Left ventricle myocardium inferior (tissue), 1 donor: Measurements from ENCODE around the gene C6orf62. TPM values are rescaled to one million over a fixed set of nuclear protein-coding genes. Genes with fewer than 3 reads are reported as not detected.
A peak's percentile ranks its signal among the peaks of the same experiment; 100 is the strongest.
"Not testable (repeated sequence)": the region's sequence is repeated elsewhere in the genome, so short reads cannot be mapped to it uniquely, and the experiment has no call there.

Source experiments
- DNase-seq: peaks from one replicate; pipeline ENCODE4 v3.0.0-alpha.2; 2020
- H3K27ac ChIP-seq: fragments of 200-600 bp; replicated peaks from 2 replicates; pipeline ENCODE4 v1.8.0; 2021
- H3K27me3 ChIP-seq: fragments of 200-600 bp; 2 replicates; pipeline ENCODE4 v1.8.0; 2021; ENCODE audit warnings: low read depth
- H3K36me3 ChIP-seq: fragments of 200-600 bp; 2 replicates; pipeline ENCODE4 v1.8.0; 2021
- H3K4me1 ChIP-seq: fragments of 200-600 bp; 2 replicates; pipeline ENCODE4 v1.8.0; 2021
- H3K4me3 ChIP-seq: fragments of 200-600 bp; 2 replicates; pipeline ENCODE4 v1.8.0; 2021; ENCODE audit warnings: mild to moderate bottlenecking, moderate library complexity
- H3K9me3 ChIP-seq: fragments of 200-600 bp; replicated peaks from 2 replicates; pipeline ENCODE4 v1.8.0; 2021
- CTCF ChIP-seq: fragments of 200-600 bp; IDR thresholded peaks from 2 replicates; pipeline ENCODE4 v1.8.0; 2021; ENCODE audit warnings: antibody characterized with exemption, mild to moderate bottlenecking, borderline replicate concordance
- intact Hi-C: fragments of 100-400 bp; cut with micrococcal nuclease; formaldehyde crosslinking; loops from one replicate; pipeline ENCODE4 v1.11.0; 2022
- total RNA-seq: library from RNA; stranded (reverse); fragmentation: NEBNext Ultra II Directional; extraction: Animal tissue kit (Norgen Biotek cat#: 25700); gene quantifications from one replicate; pipeline ENCODE4 v1.2.1, GENCODE V29; 2021
- donor health status: DM: no; HTN: yes; CAD: no; lungs with severe emphysema.

Gene C6orf62
- total RNA-seq, 1 donor from 2014 or later: 40.4 TPM

- DNase-seq: peak; percentile 95
- H3K4me1 ChIP-seq: peaks cover 50% of the 10 kb centered on the region
- H3K27me3 ChIP-seq: no peaks in the 10 kb centered on the region
- intact Hi-C loops: no loop called here
- peaks cover 37% of the 10 kb centered on the region for H3K36me3 ChIP-seq
- peak within 1 kb of the TSS; percentile 95 for H3K27ac ChIP-seq
- peak; percentile 69 for TF ChIP-seq CTCF
- peak within 1 kb of the TSS; percentile 86 for H3K4me3 ChIP-seq
- peaks cover 8% of the 10 kb centered on the region for H3K9me3 ChIP-seq
Measured at GRCh38 chr6:24666641-24667377, 52.1 kb downstream of the C6orf62 start, which contains the start of the genes ACOT13 and TDP2. TSS of gene ACOT13 (plus strand) at chr6:24667077. CDS start at chr6:24667264, 187 bp downstream. TSS of gene TDP2 (minus strand) at chr6:24666899. CDS start at chr6:24666862, 37 bp downstream.

DNA sequence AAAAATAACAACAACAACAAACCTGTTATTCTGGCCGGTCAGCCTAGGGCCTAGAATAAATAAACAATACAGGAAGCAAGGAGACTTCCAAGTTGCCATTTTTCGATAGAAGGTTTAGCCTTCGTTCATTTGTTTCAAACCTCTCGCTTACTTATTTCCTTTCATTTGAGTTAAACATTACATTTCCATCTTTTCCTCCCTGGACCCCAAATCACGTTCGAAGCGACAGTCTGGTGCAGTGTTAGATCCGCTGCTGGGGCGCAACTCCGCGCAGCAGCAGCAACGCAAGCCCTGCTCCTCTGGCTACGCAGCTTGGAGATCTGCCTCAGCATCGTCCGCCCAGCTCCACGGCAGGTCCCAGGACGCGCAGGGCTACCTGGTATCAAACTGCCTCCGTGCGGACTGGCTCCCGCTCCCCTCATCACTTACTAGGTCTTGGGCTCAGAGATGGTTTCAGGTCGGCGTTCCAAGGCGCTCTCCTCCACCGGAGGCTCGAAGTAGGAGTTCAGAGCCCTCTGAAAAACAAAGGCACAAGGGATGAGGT is 52.8 kb downstream of the C6orf62 start:
- peak overlapping the region; percentile 86 for H3K4me3 ChIP-seq
- H3K36me3 ChIP-seq: peaks cover 34% of the 10 kb centered on the region
- peak overlapping the region; percentile 95 for H3K27ac ChIP-seq
- no peak for TF ChIP-seq CTCF
- DNase-seq: peak; percentile 26
- H3K4me1 ChIP-seq: peaks cover 56% of the 10 kb centered on the region
- intact Hi-C loops: no loop called here
- peaks cover 8% of the 10 kb centered on the region for H3K9me3 ChIP-seq
- H3K27me3 ChIP-seq: no peaks in the 10 kb centered on the region

DNA sequence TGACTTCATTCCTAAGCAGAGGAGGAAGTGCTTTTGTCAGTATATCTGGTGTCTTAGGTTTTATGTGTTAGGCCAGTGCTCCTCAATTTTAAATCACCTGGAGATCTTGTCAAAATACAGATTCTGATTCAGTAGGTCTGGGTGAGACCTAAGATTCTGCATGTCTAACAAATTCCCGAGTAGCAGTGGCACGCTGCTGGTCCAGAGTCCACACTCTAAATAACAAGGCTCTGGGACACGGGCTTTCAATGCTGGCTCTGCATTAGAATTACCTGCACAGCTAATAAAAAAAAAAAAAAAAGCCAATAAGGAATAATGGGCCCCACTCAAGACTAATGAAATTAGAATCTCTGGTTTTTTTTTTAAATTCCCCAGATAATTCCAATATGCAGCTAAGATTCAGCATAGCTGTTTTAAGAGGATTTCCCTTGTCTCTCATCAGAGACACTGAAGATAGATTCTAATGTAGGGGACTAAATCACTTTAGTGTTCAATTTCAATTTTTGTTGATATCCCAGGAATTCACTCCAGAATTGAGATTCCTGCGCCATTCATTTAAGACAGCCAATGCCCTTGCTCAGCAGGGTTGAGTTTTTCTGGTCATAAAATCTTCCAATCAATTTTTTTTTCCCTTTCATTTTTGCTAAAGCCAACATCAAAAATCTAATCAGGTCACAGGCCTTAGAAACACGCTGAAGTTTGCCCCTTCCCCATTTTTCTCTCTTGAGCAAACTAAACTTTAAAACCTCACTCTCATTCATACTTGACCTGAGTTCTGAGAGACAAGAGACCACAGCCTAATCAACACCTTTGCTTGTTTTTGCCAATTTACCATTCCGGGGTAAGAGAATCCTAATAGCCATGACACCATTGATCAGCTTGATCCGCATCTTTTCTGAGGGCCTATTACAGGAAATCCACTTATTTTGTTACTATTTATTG is 54.6 kb downstream of the C6orf62 start:
- H3K36me3 ChIP-seq: peaks cover 23% of the 10 kb centered on the region
- intact Hi-C loops: no loop called here
- H3K9me3 ChIP-seq: no peaks in the 10 kb centered on the region
- no peak overlapping the region for H3K4me3 ChIP-seq
- DNase-seq: no peak
- no peak overlapping the region for H3K27ac ChIP-seq
- peaks cover 57% of the 10 kb centered on the region for H3K4me1 ChIP-seq
- TF ChIP-seq CTCF: no peak
- H3K27me3 ChIP-seq: no peaks in the 10 kb centered on the region

DNA sequence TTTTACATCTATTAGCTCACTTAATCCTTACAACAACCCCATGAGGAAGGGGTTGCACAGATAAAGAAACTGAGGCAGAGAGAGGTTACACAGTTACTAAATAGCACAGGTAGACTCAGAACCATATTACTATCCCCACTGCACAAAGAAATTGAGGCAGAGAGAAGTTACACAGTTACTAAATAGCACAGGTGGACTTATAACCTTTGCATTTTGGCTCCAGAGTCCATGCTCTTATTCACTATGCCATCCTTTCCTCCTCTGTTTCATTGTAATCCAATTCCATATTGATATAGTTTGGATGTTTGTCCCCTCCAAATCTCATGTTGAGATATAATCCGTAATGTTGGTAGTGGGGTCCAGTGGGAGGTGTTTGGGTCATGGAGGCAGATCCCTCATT is 55.8 kb downstream of the C6orf62 start:
- intact Hi-C loops: no loop called here
- Histone ChIP-seq H3K4me1 (peaks cover 50% of the 10 kb centered on the region), H3K27ac (no peak overlapping the region), H3K9me3 (no peaks in the 10 kb centered on the region), H3K27me3 (no peaks in the 10 kb centered on the region), H3K36me3 (peaks cover 23% of the 10 kb centered on the region), H3K4me3 (no peak overlapping the region)
- no peak for TF ChIP-seq CTCF
- no peak for DNase-seq

- Histone ChIP-seq H3K9me3 (no peaks in the 10 kb centered on the region), H3K4me1 (peaks cover 41% of the 10 kb centered on the region), H3K27ac (no peak overlapping the region), H3K27me3 (no peaks in the 10 kb centered on the region), H3K36me3 (peaks cover 23% of the 10 kb centered on the region), H3K4me3 (no peak overlapping the region)
- intact Hi-C loops: no loop called here
- TF ChIP-seq CTCF: no peak
- DNase-seq: no peak
Measured at GRCh38 chr6:24662236-24662635, 56.7 kb downstream of the C6orf62 start.

DNA sequence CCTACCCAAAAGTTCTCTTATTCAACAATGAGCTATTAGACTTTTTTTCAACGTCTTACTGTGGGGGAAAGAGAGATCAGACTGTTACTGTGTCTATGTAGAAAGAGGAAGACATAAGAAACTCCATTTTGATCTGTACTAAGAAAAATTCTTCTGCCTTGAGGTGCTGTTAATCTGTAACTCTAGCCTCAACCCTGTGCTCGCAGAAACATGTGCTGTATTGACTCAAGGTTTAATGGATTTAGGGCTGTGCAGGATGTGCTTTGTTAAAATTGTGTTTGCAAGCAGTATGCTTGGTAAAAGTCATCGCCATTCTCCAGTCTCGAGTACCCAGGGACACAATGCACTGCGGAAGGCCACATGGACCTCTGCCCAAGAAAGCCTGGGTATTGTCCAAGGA is 57.2 kb downstream of the C6orf62 start:
- DNase-seq, H3K27me3 ChIP-seq, H3K9me3 ChIP-seq, intact Hi-C loops, H3K27ac ChIP-seq, H3K4me3 ChIP-seq: not testable (repeated sequence)
- Histone ChIP-seq H3K36me3 (peaks cover 28% of the 10 kb centered on the region), H3K4me1 (peaks cover 38% of the 10 kb centered on the region)
